22Rv1 (cell line): Measurements from ENCODE around the gene NIPBL.

Experiments
- ZFX ChIP-seq: fragments of 450-650 bp; IDR thresholded peaks from 2 replicates; pipeline ENCODE4 v1.6.1; 2017; ENCODE audit warnings: antibody characterized with exemption, borderline replicate concordance
- TF ChIP-seq, protein P1 (sequence below): fragments of 450-650 bp; IDR thresholded peaks from 2 replicates; pipeline ENCODE4 v1.5.1; 2017; ENCODE audit warnings: mild to moderate bottlenecking

DNA sequence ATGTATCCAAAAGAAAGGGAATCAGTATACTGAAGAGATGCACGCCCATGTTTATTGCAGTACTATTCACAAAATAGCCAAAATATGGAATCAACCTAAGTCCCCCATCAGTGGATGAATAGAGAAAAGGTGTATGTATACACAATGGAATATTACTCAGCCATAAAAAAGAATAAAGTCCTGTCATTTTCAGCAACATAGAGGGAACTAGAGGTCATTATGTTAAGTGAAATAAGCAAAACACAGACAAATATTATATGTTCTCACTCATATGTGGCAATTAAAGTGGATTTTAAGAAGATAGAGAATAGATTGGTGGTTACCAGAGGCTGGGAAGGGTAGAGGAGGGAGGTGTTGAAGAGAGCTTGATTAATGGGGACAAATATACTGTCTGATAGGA, 88.6 kb downstream of the NIPBL start:
- TF ChIP-seq, protein P1, sequence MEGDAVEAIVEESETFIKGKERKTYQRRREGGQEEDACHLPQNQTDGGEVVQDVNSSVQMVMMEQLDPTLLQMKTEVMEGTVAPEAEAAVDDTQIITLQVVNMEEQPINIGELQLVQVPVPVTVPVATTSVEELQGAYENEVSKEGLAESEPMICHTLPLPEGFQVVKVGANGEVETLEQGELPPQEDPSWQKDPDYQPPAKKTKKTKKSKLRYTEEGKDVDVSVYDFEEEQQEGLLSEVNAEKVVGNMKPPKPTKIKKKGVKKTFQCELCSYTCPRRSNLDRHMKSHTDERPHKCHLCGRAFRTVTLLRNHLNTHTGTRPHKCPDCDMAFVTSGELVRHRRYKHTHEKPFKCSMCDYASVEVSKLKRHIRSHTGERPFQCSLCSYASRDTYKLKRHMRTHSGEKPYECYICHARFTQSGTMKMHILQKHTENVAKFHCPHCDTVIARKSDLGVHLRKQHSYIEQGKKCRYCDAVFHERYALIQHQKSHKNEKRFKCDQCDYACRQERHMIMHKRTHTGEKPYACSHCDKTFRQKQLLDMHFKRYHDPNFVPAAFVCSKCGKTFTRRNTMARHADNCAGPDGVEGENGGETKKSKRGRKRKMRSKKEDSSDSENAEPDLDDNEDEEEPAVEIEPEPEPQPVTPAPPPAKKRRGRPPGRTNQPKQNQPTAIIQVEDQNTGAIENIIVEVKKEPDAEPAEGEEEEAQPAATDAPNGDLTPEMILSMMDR: no peak
- TF ChIP-seq ZFX: no peak
